ENCODE measurements around the gene WWTR1.

Gene WWTR1

GRCh38 chr3:149653136-149653535, 4.7 kb downstream of the WWTR1 start:
- Histone ChIP-seq H3K27ac (replicated peaks) (no peak overlapping the region), H3K27me3 (ENCODE audit: insufficient read depth, poor library complexity, severe bottlenecking) (peaks cover 27% of the 10 kb centered on the region), H3K4me3 (replicated peaks; ENCODE audit: insufficient read depth, low read length) (no peak overlapping the region)
- TF ChIP-seq CTCF (IDR thresholded peaks at IDR 0.05; ENCODE audit: insufficient read depth, low read length), result no peak
- TF ChIP-seq POLR2AphosphoS5 (IDR thresholded peaks at IDR 0.05; ENCODE audit: low read depth), result no peak
- no peak for TF ChIP-seq SPI1 (IDR thresholded peaks at IDR 0.05; ENCODE audit: borderline replicate concordance, low read depth)
- no peak for TF ChIP-seq REST (IDR thresholded peaks at IDR 0.05; ENCODE audit: insufficient replicate concordance, low read depth)
- TF ChIP-seq GABPA (IDR thresholded peaks at IDR 0.05; ENCODE audit: low read depth), result no peak
- no peak for DNase-seq (ENCODE audit: low read depth in 1 of 2, low spot score in 1 of 2)

- no peak overlapping the region for H3K4me3 ChIP-seq (replicated peaks; ENCODE audit: insufficient read depth, low read length)
Observed at GRCh38 chr3:149650828-149651227, 7.0 kb downstream of the WWTR1 start.

GRCh38 chr3:149648525-149648924, 9.3 kb downstream of the WWTR1 start:
- Histone ChIP-seq H3K27me3 (ENCODE audit: insufficient read depth, poor library complexity, severe bottlenecking) (peaks cover 6% of the 10 kb centered on the region), H3K4me3 (replicated peaks; ENCODE audit: insufficient read depth, low read length) (no peak overlapping the region), H3K27ac (replicated peaks) (no peak overlapping the region)
- DNase-seq (ENCODE audit: low read depth in 1 of 2, low spot score in 1 of 2), result no peak
- TF ChIP-seq GABPA (IDR thresholded peaks at IDR 0.05; ENCODE audit: low read depth), result no peak
- no peak for TF ChIP-seq SPI1 (IDR thresholded peaks at IDR 0.05; ENCODE audit: borderline replicate concordance, low read depth)

More at GRCh38 chr3:149650828-149651227, 7.0 kb downstream of the WWTR1 start:
- no peak for DNase-seq (ENCODE audit: low read depth in 1 of 2, low spot score in 1 of 2)
- no peak for TF ChIP-seq GABPA (IDR thresholded peaks at IDR 0.05; ENCODE audit: low read depth)
- no peak for TF ChIP-seq POLR2AphosphoS5 (IDR thresholded peaks at IDR 0.05; ENCODE audit: low read depth)
- no peak for TF ChIP-seq REST (IDR thresholded peaks at IDR 0.05; ENCODE audit: insufficient replicate concordance, low read depth)
- no peak for TF ChIP-seq SPI1 (IDR thresholded peaks at IDR 0.05; ENCODE audit: borderline replicate concordance, low read depth)
- TF ChIP-seq CTCF (IDR thresholded peaks at IDR 0.05; ENCODE audit: insufficient read depth, low read length), result no peak
- peaks cover 8% of the 10 kb centered on the region for H3K27me3 ChIP-seq (ENCODE audit: insufficient read depth, poor library complexity, severe bottlenecking)
- no peak overlapping the region for H3K27ac ChIP-seq (replicated peaks)

- Histone ChIP-seq H3K4me3 (replicated peaks; ENCODE audit: insufficient read depth, low read length) (no peak overlapping the region), H3K27me3 (ENCODE audit: insufficient read depth, poor library complexity, severe bottlenecking) (peaks cover 6% of the 10 kb centered on the region), H3K27ac (replicated peaks) (no peak overlapping the region)
- no peak for DNase-seq (ENCODE audit: low read depth in 1 of 2, low spot score in 1 of 2)
- no peak for TF ChIP-seq SPI1 (IDR thresholded peaks at IDR 0.05; ENCODE audit: borderline replicate concordance, low read depth)
Observed at GRCh38 chr3:149647812-149648211, 10.0 kb downstream of the WWTR1 start.

GRCh38 chr3:149647285-149647684, 10.5 kb downstream of the WWTR1 start:
- H3K27me3 ChIP-seq (ENCODE audit: insufficient read depth, poor library complexity, severe bottlenecking), result peaks cover 6% of the 10 kb centered on the region
- no peak overlapping the region for H3K27ac ChIP-seq (replicated peaks)
- no peak overlapping the region for H3K4me3 ChIP-seq (replicated peaks; ENCODE audit: insufficient read depth, low read length)
- TF ChIP-seq SPI1 (IDR thresholded peaks at IDR 0.05; ENCODE audit: borderline replicate concordance, low read depth), result no peak
- TF ChIP-seq CTCF (IDR thresholded peaks at IDR 0.05; ENCODE audit: insufficient read depth, low read length), result no peak
- TF ChIP-seq REST (IDR thresholded peaks at IDR 0.05; ENCODE audit: insufficient replicate concordance, low read depth), result no peak
- TF ChIP-seq GABPA (IDR thresholded peaks at IDR 0.05; ENCODE audit: low read depth), result no peak
- no peak for TF ChIP-seq POLR2AphosphoS5 (IDR thresholded peaks at IDR 0.05; ENCODE audit: low read depth)
- no peak for DNase-seq (ENCODE audit: low read depth in 1 of 2, low spot score in 1 of 2)

Measured in HL-60 (cell line).